ENCODE results near the gene CSF3R.
"Not testable (repeated sequence)": the region's sequence is repeated elsewhere in the genome, so short reads cannot be mapped to it uniquely, and the experiment has no call there.

The CSF3R gene

GRCh38 chr1:36486439-36487335 is 4.0 kb upstream of the CSF3R start:
- no peak for ATAC-seq (replicated peaks; ENCODE audit: extremely low read depth, poor library complexity, severe bottlenecking)

GRCh38 chr1:36486093-36486438 is 3.4 kb upstream of the CSF3R start:
- no peaks in the 10 kb centered on the region for H3K9me3 Mint-ChIP-seq
- peaks cover 4% of the 10 kb centered on the region for H3K36me3 Mint-ChIP-seq (ENCODE audit: insufficient read depth)
- H3K4me3 Mint-ChIP-seq, result no peak overlapping the region
- DNase-seq (ENCODE audit: low spot score in 2 of 2) (no peak), ATAC-seq (replicated peaks; ENCODE audit: extremely low read depth, poor library complexity, severe bottlenecking) (no peak)
- H3K4me1 Mint-ChIP-seq, result no peaks in the 10 kb centered on the region
- H3K27me3 Mint-ChIP-seq, result peaks cover 13% of the 10 kb centered on the region
- H3K27ac Mint-ChIP-seq (ENCODE audit: low read depth), result no peak overlapping the region

More at GRCh38 chr1:36486439-36487335, 4.0 kb upstream of the CSF3R start:
- H3K27me3 Mint-ChIP-seq, result peaks cover 9% of the 10 kb centered on the region
- H3K4me1 Mint-ChIP-seq, result no peaks in the 10 kb centered on the region
- DNase-seq (ENCODE audit: low spot score in 2 of 2), result no peak
- no peak overlapping the region for H3K27ac Mint-ChIP-seq (ENCODE audit: low read depth)
- H3K9me3 Mint-ChIP-seq, result no peaks in the 10 kb centered on the region
- H3K4me3 Mint-ChIP-seq, result no peak overlapping the region
- H3K36me3 Mint-ChIP-seq (ENCODE audit: insufficient read depth), result peaks cover 4% of the 10 kb centered on the region

- H3K4me1 Mint-ChIP-seq, result no peaks in the 10 kb centered on the region
- no peak overlapping the region for H3K27ac Mint-ChIP-seq (ENCODE audit: low read depth)
- H3K27me3 Mint-ChIP-seq, result peaks cover 24% of the 10 kb centered on the region
- H3K36me3 Mint-ChIP-seq (ENCODE audit: insufficient read depth), result peaks cover 4% of the 10 kb centered on the region
- no peaks in the 10 kb centered on the region for H3K9me3 Mint-ChIP-seq
- ATAC-seq (replicated peaks; ENCODE audit: extremely low read depth, poor library complexity, severe bottlenecking) (no peak), DNase-seq (ENCODE audit: low spot score in 2 of 2) (no peak)
- H3K4me3 Mint-ChIP-seq, result no peak overlapping the region
These were observed 1.4 kb upstream of the CSF3R start for GRCh38 chr1:36484099-36484498.

- H3K27me3 Mint-ChIP-seq, result peaks cover 27% of the 10 kb centered on the region
- H3K9me3 Mint-ChIP-seq, result no peaks in the 10 kb centered on the region
- H3K4me3 Mint-ChIP-seq, result no peak overlapping the region
- no peak for ATAC-seq (replicated peaks; ENCODE audit: extremely low read depth, poor library complexity, severe bottlenecking)
- DNase-seq (ENCODE audit: low spot score in 2 of 2), result no peak
- H3K36me3 Mint-ChIP-seq (ENCODE audit: insufficient read depth), result peaks cover 2% of the 10 kb centered on the region
- H3K4me1 Mint-ChIP-seq, result no peaks in the 10 kb centered on the region
- peak overlapping the region; percentile 68 for H3K27ac Mint-ChIP-seq (ENCODE audit: low read depth)
These were observed 666 bp downstream of the CSF3R start for GRCh38 chr1:36481771-36482723.

GRCh38 chr1:36481091-36481490 is 1.6 kb downstream of the CSF3R start:
- Mint-ChIP-seq H3K27me3 (peaks cover 27% of the 10 kb centered on the region), H3K4me3 (no peak overlapping the region), H3K4me1 (no peaks in the 10 kb centered on the region), H3K27ac (ENCODE audit: low read depth) (no peak overlapping the region), H3K9me3 (no peaks in the 10 kb centered on the region), H3K36me3 (ENCODE audit: insufficient read depth) (peaks cover 4% of the 10 kb centered on the region)
- ATAC-seq (replicated peaks; ENCODE audit: extremely low read depth, poor library complexity, severe bottlenecking) (no peak), DNase-seq (ENCODE audit: low spot score in 2 of 2) (no peak)

GRCh38 chr1:36480161-36480560 is 2.6 kb downstream of the CSF3R start:
- ATAC-seq (replicated peaks; ENCODE audit: extremely low read depth, poor library complexity, severe bottlenecking) (no peak), DNase-seq (ENCODE audit: low spot score in 2 of 2) (no peak)
- Mint-ChIP-seq H3K27me3 (peaks cover 27% of the 10 kb centered on the region), H3K9me3 (no peaks in the 10 kb centered on the region), H3K36me3 (ENCODE audit: insufficient read depth) (peaks cover 4% of the 10 kb centered on the region), H3K27ac (ENCODE audit: low read depth) (no peak overlapping the region), H3K4me3 (no peak overlapping the region), H3K4me1 (no peaks in the 10 kb centered on the region)

- Mint-ChIP-seq H3K27me3 (peaks cover 27% of the 10 kb centered on the region), H3K9me3 (no peaks in the 10 kb centered on the region), H3K4me3 (no peak overlapping the region), H3K36me3 (ENCODE audit: insufficient read depth) (peaks cover 4% of the 10 kb centered on the region), H3K27ac (ENCODE audit: low read depth) (no peak overlapping the region), H3K4me1 (no peaks in the 10 kb centered on the region)
- ATAC-seq (replicated peaks; ENCODE audit: extremely low read depth, poor library complexity, severe bottlenecking) (no peak), DNase-seq (ENCODE audit: low spot score in 2 of 2) (no peak)
These were observed 3.1 kb downstream of the CSF3R start for GRCh38 chr1:36479505-36480051.

- not testable (repeated sequence) for H3K4me1 Mint-ChIP-seq; H3K36me3 Mint-ChIP-seq (ENCODE audit: insufficient read depth); H3K9me3 Mint-ChIP-seq; H3K4me3 Mint-ChIP-seq; H3K27ac Mint-ChIP-seq (ENCODE audit: low read depth); ATAC-seq (replicated peaks; ENCODE audit: extremely low read depth, poor library complexity, severe bottlenecking); DNase-seq (ENCODE audit: low spot score in 2 of 2)
- peaks cover 27% of the 10 kb centered on the region for H3K27me3 Mint-ChIP-seq
These were observed 5.1 kb downstream of the CSF3R start for GRCh38 chr1:36477615-36478014.

- Mint-ChIP-seq H3K27ac (ENCODE audit: low read depth) (no peak overlapping the region), H3K4me3 (no peak overlapping the region), H3K9me3 (no peaks in the 10 kb centered on the region), H3K27me3 (peaks cover 20% of the 10 kb centered on the region), H3K36me3 (ENCODE audit: insufficient read depth) (peaks cover 4% of the 10 kb centered on the region), H3K4me1 (no peaks in the 10 kb centered on the region)
- no peak for DNase-seq (ENCODE audit: low spot score in 2 of 2)
- ATAC-seq (replicated peaks; ENCODE audit: extremely low read depth, poor library complexity, severe bottlenecking), result no peak
These were observed 5.8 kb downstream of the CSF3R start for GRCh38 chr1:36476945-36477344.

- Mint-ChIP-seq H3K27me3 (peaks cover 13% of the 10 kb centered on the region), H3K4me3 (no peak overlapping the region), H3K4me1 (no peaks in the 10 kb centered on the region), H3K9me3 (no peaks in the 10 kb centered on the region), H3K27ac (ENCODE audit: low read depth) (no peak overlapping the region), H3K36me3 (ENCODE audit: insufficient read depth) (peaks cover 4% of the 10 kb centered on the region)
- ATAC-seq (replicated peaks; ENCODE audit: extremely low read depth, poor library complexity, severe bottlenecking), result no peak
- no peak for DNase-seq (ENCODE audit: low spot score in 2 of 2)
These were observed 6.7 kb downstream of the CSF3R start for GRCh38 chr1:36475910-36476604.

GRCh38 chr1:36475341-36475740 is 7.4 kb downstream of the CSF3R start:
- Mint-ChIP-seq H3K27ac (ENCODE audit: low read depth) (no peak overlapping the region), H3K4me3 (no peak overlapping the region), H3K4me1 (no peaks in the 10 kb centered on the region), H3K36me3 (ENCODE audit: insufficient read depth) (peaks cover 4% of the 10 kb centered on the region), H3K9me3 (no peaks in the 10 kb centered on the region), H3K27me3 (peaks cover 13% of the 10 kb centered on the region)
- DNase-seq (ENCODE audit: low spot score in 2 of 2) (no peak), ATAC-seq (replicated peaks; ENCODE audit: extremely low read depth, poor library complexity, severe bottlenecking) (no peak)

- peaks cover 4% of the 10 kb centered on the region for H3K36me3 Mint-ChIP-seq (ENCODE audit: insufficient read depth)
- no peaks in the 10 kb centered on the region for H3K4me1 Mint-ChIP-seq
- DNase-seq (ENCODE audit: low spot score in 2 of 2) (no peak), ATAC-seq (replicated peaks; ENCODE audit: extremely low read depth, poor library complexity, severe bottlenecking) (no peak)
- H3K9me3 Mint-ChIP-seq, result no peaks in the 10 kb centered on the region
- no peaks in the 10 kb centered on the region for H3K27me3 Mint-ChIP-seq
- H3K4me3 Mint-ChIP-seq, result no peak overlapping the region
- no peak overlapping the region for H3K27ac Mint-ChIP-seq (ENCODE audit: low read depth)
These were observed 10.1 kb downstream of the CSF3R start for GRCh38 chr1:36472656-36473055.
